ENCODE measurements around the gene MARCHF5. TPM values are rescaled to one million over a fixed set of nuclear protein-coding genes. Genes with fewer than 3 reads are reported as not detected.

Gene MARCHF5
- total RNA-seq, 1 experiment from 2014 or later = 66.2 TPM

DNA sequence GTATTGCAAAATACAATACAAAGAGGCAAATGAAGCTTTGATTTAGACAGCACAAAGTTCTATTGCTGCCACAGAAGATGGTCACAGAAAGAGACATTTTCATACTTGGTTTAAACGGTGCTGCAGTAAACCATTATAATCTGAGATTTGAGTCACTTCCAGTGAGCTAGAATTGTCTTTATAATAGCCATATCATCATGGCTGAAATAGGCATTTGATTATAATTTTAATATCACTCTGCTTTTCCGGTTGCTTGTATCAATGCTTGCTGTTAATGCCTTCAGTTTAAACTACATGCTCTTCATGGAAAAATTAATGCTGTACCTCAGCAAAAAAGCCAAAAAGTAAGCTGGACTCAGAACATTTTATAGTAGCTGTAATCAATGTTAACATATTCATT lies 48.6 kb upstream of the MARCHF5 start:
- POLR2A ChIA-PET = interaction anchor here (0.6 kb wide), 1 partner anchor 53 kb away, joined by 5 read pairs; no protein-coding TSS in a partner anchor

DNA sequence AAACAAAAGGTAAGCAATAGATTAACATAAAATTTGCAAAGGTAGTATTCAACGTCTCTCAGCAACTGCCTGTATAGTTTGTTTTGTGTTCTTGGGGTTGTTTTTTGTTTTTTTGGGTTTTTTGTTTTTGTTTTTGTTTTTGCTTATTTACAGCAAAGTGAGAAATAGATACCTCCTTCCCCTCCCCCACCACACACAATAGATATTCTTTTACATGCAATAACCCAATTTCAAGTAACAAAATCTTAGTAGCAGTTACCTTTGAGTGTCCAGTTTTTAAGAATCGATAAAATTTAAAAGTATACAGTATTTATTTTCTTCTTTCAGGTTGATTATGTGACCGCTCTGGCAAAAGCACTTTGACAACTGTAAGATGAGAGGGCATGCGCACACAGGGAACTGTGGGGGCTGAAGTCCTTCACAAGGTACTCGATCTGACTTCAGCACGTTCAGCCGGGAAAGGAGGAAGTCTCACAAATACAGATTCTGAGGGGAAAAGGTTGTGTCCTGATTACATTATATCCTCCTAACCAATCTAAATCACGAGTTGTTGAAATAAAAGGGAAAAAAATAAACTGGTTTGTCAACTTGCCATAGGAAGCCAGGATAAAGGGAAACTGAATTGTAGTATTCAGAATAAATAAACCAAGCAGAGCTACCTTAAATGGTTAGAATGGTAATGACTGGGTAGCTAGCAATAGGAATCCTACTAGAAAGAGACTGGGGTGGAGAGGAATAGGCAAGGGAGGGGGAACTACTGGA lies 47.9 kb upstream of the MARCHF5 start:
- no TSS peak for BruUV-seq (replicated peaks)
- POLR2A ChIA-PET = no interaction called here
- peak overlapping the region; percentile 57 for H3K27ac ChIP-seq (ENCODE audit: low read length)
- H3K4me1 ChIP-seq (ENCODE audit: control insufficient read depth, insufficient read depth, low read length) = peaks cover 17% of the 10 kb centered on the region
- in situ Hi-C loops (cut with HindIII; ENCODE audit: low pct_unique_long_range_greater_than_20kb, low sequenced_read_pairs) = no loop called here
- TF ChIP-seq SIN3A (IDR thresholded peaks at IDR 0.05; ENCODE audit: borderline replicate concordance, insufficient read depth, low read depth, low read length) (no peak), POLR2AphosphoS5 (IDR thresholded peaks at IDR 0.05; ENCODE audit: low read depth, low read length) (no peak), TCF7L2 (IDR thresholded peaks at IDR 0.05; ENCODE audit: low read depth, low read length) (no peak)
- TF ChIP-seq, protein P1, sequence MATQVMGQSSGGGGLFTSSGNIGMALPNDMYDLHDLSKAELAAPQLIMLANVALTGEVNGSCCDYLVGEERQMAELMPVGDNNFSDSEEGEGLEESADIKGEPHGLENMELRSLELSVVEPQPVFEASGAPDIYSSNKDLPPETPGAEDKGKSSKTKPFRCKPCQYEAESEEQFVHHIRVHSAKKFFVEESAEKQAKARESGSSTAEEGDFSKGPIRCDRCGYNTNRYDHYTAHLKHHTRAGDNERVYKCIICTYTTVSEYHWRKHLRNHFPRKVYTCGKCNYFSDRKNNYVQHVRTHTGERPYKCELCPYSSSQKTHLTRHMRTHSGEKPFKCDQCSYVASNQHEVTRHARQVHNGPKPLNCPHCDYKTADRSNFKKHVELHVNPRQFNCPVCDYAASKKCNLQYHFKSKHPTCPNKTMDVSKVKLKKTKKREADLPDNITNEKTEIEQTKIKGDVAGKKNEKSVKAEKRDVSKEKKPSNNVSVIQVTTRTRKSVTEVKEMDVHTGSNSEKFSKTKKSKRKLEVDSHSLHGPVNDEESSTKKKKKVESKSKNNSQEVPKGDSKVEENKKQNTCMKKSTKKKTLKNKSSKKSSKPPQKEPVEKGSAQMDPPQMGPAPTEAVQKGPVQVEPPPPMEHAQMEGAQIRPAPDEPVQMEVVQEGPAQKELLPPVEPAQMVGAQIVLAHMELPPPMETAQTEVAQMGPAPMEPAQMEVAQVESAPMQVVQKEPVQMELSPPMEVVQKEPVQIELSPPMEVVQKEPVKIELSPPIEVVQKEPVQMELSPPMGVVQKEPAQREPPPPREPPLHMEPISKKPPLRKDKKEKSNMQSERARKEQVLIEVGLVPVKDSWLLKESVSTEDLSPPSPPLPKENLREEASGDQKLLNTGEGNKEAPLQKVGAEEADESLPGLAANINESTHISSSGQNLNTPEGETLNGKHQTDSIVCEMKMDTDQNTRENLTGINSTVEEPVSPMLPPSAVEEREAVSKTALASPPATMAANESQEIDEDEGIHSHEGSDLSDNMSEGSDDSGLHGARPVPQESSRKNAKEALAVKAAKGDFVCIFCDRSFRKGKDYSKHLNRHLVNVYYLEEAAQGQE (IDR thresholded peaks at IDR 0.05; ENCODE audit: insufficient read depth in 1 of 2, low read depth in 2 of 2, low read length in 1 of 2) = no peak
- TF ChIP-seq, protein P2, sequence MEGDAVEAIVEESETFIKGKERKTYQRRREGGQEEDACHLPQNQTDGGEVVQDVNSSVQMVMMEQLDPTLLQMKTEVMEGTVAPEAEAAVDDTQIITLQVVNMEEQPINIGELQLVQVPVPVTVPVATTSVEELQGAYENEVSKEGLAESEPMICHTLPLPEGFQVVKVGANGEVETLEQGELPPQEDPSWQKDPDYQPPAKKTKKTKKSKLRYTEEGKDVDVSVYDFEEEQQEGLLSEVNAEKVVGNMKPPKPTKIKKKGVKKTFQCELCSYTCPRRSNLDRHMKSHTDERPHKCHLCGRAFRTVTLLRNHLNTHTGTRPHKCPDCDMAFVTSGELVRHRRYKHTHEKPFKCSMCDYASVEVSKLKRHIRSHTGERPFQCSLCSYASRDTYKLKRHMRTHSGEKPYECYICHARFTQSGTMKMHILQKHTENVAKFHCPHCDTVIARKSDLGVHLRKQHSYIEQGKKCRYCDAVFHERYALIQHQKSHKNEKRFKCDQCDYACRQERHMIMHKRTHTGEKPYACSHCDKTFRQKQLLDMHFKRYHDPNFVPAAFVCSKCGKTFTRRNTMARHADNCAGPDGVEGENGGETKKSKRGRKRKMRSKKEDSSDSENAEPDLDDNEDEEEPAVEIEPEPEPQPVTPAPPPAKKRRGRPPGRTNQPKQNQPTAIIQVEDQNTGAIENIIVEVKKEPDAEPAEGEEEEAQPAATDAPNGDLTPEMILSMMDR (IDR thresholded peaks at IDR 0.05) = no peak
- CTCF ChIA-PET = interaction anchor here (0.6 kb wide), 2 partner anchors 23 to 155 kb away, joined by 3 to 4 read pairs; no protein-coding TSS in a partner anchor
- ATAC-seq (peak; percentile 77), DNase-seq (ENCODE audit: low read depth, low spot score) (peak; percentile 39)
- no peaks in the 10 kb centered on the region for H3K36me3 ChIP-seq (ENCODE audit: control insufficient read depth, insufficient read depth, low read length)
- no peaks in the 10 kb centered on the region for H3K27me3 ChIP-seq (ENCODE audit: control insufficient read depth, insufficient read depth, low read length)
- H3K4me3 ChIP-seq (ENCODE audit: low read depth in 2 of 2, low read length in 2 of 2) = peak overlapping the region; percentile 37 to 39
- no peaks in the 10 kb centered on the region for H3K9me3 ChIP-seq (ENCODE audit: control insufficient read depth, insufficient read depth, low read depth, low read length)
- intact Hi-C loops (cut with micrococcal nuclease; ENCODE audit: unreplicated experiment) = loop anchor here (5.0 kb wide), 1 partner anchor 49 kb away; the partner anchor contains the start of genes CPEB3 and MARCHF5

More for the DNA sequence above, 48.6 kb upstream of the MARCHF5 start:
- TF ChIP-seq, protein P2 (IDR thresholded peaks at IDR 0.05) = no peak
- TF ChIP-seq SIN3A (IDR thresholded peaks at IDR 0.05; ENCODE audit: borderline replicate concordance, insufficient read depth, low read depth, low read length) (no peak), POLR2AphosphoS5 (IDR thresholded peaks at IDR 0.05; ENCODE audit: low read depth, low read length) (no peak), TCF7L2 (IDR thresholded peaks at IDR 0.05; ENCODE audit: low read depth, low read length) (no peak)
- TF ChIP-seq, protein P1 (IDR thresholded peaks at IDR 0.05; ENCODE audit: insufficient read depth in 1 of 2, low read depth in 2 of 2, low read length in 1 of 2) = no peak
- Histone ChIP-seq H3K27me3 (ENCODE audit: control insufficient read depth, insufficient read depth, low read length) (no peaks in the 10 kb centered on the region), H3K4me3 (ENCODE audit: low read depth in 2 of 2, low read length in 2 of 2) (no peak overlapping the region), H3K27ac (ENCODE audit: low read length) (no peak overlapping the region), H3K4me1 (ENCODE audit: control insufficient read depth, insufficient read depth, low read length) (peaks cover 17% of the 10 kb centered on the region), H3K9me3 (ENCODE audit: control insufficient read depth, insufficient read depth, low read depth, low read length) (no peaks in the 10 kb centered on the region), H3K36me3 (ENCODE audit: control insufficient read depth, insufficient read depth, low read length) (no peaks in the 10 kb centered on the region)
- no peak for ATAC-seq
- intact Hi-C loops (cut with micrococcal nuclease; ENCODE audit: unreplicated experiment) = loop anchor here (5.0 kb wide), 1 partner anchor 50 kb away; the partner anchor contains the start of genes CPEB3 and MARCHF5
- CTCF ChIA-PET = interaction anchor here (0.6 kb wide), 3 partner anchors 23 to 155 kb away, joined by 3 to 4 read pairs (median 4); partner anchors contain the start of gene MARCHF5
- no peak for DNase-seq (ENCODE audit: low read depth, low spot score)
- no TSS peak for BruUV-seq (replicated peaks)
- in situ Hi-C loops (cut with HindIII; ENCODE audit: low pct_unique_long_range_greater_than_20kb, low sequenced_read_pairs) = no loop called here
